K562 (cell line): Measurements from ENCODE around the gene RNF213. TPM values are rescaled to one million over a fixed set of nuclear protein-coding genes. Genes with fewer than 3 reads are reported as not detected.

Source experiments
- ATAC-seq: fragments of 200-7000 bp; cut with Tn5 transposase; 3 replicates; pipeline ENCODE4 v1.9.1; 2020; ENCODE audit warnings: moderate library complexity
- BruUV-seq: library from RNA; stranded (reverse); fragments of 400-500 nt; replicated peaks from 2 replicates; lab custom pipeline; 2021; lab: Mats Ljungman, UMichigan
- CTCF ChIA-PET: fragments of 300-600 bp; formaldehyde crosslinking; extraction: SDS; loops from one replicate; lab custom pipeline; 2021; ENCODE audit warnings: low intra/inter-chr PET ratio; lab: Yijun Ruan, JAX
- POLR2A ChIA-PET: fragments of 300-600, 350-650 bp; sonication (Branson Sonifier 250); formaldehyde crosslinking; extraction: SDS; loops from one replicate; lab custom pipeline; 2021; ENCODE audit warnings: antibody characterized with exemption, inconsistent platforms; lab: Yijun Ruan, JAX
- DNase-seq, 4 experiments: peaks; one replicate each; pipeline versions ENCODE4 v3.0.0 to v3.0.0-alpha.2; 2011 to 2018; ENCODE audit warnings: low spot score in 3 of 4, mixed read lengths in 3 of 4; ENCODE audit errors: extremely low read depth in 1 of 4
- FAIRE-seq: peaks from 2 replicates; lab custom pipeline; 2011; peaks lifted over from hg19 to GRCh38; lab: Jason Lieb, UNC
- H2AFZ ChIP-seq: 2 replicates; pipeline ENCODE4 v1.6.0; 2011; ENCODE audit warnings: low read depth, low read length, control low read depth, inconsistent platforms
- H3K27ac ChIP-seq: fragments of 200-600 bp; 3 replicates; pipeline ENCODE4 v1.8.0; 2011; ENCODE audit warnings: low read depth, mild to moderate bottlenecking, control low read depth, inconsistent platforms, low read length, moderate library complexity, mixed read lengths; ENCODE audit errors: extremely low read depth
- H3K27me3 ChIP-seq, 2 experiments: fragments of 300-600 bp in 1 of 2; 2 replicates in 1 of 2; 3 replicates in 1 of 2; pipeline versions ENCODE4 v1.6.0 to v1.8.0; 2011; ENCODE audit warnings: inconsistent platforms in 2 of 2, low read length in 2 of 2, mild to moderate bottlenecking in 1 of 2, mixed read lengths in 1 of 2, moderate library complexity in 1 of 2; ENCODE audit not compliant: control insufficient read depth in 2 of 2, insufficient read depth in 2 of 2
- H3K36me3 ChIP-seq: fragments of 300-600 bp; 3 replicates; pipeline ENCODE4 v1.8.0; 2011; ENCODE audit warnings: mild to moderate bottlenecking, low read length, inconsistent platforms; ENCODE audit not compliant: control insufficient read depth, insufficient read depth
- H3K4me1 ChIP-seq, 2 experiments: fragments of 200-600 bp in 1 of 2; replicated peaks in 1 of 2; 2 replicates in 1 of 2; 3 replicates in 1 of 2; pipeline versions ENCODE4 v1.5.1 to v1.8.0; 2011; ENCODE audit warnings: inconsistent platforms in 2 of 2, low read length in 2 of 2, mild to moderate bottlenecking in 1 of 2, mixed read lengths in 1 of 2, moderate library complexity in 1 of 2; ENCODE audit not compliant: control insufficient read depth in 2 of 2, insufficient read depth in 2 of 2
- H3K4me2 ChIP-seq: 2 replicates; pipeline ENCODE4 v1.6.1; 2011; ENCODE audit warnings: low read length, control low read depth, inconsistent platforms, mixed read lengths; ENCODE audit not compliant: insufficient read depth
- H3K4me3 ChIP-seq: fragments of 200-600 bp; sonication (generic), shearing (Covaris generic); 2 replicates; pipeline ENCODE4 v1.5.1; 2016; ENCODE audit warnings: control low read depth, inconsistent platforms
- H3K79me2 ChIP-seq: fragments of 200-600 bp; 3 replicates; pipeline ENCODE4 v1.8.0; 2011; ENCODE audit warnings: low read length, inconsistent platforms; ENCODE audit not compliant: control insufficient read depth, insufficient read depth
- H3K9ac ChIP-seq, 2 experiments: 2 replicates each; pipeline versions ENCODE4 v1.6.0 to v1.6.1; 2011; ENCODE audit warnings: low read depth in 2 of 2, low read length in 2 of 2, control low read depth in 1 of 2, inconsistent platforms in 1 of 2, mild to moderate bottlenecking in 1 of 2, mixed read lengths in 1 of 2; ENCODE audit not compliant: insufficient read depth in 1 of 2
- H3K9me1 ChIP-seq: one replicate; pipeline ENCODE4 v1.6.0; 2011; ENCODE audit warnings: inconsistent platforms, mild to moderate bottlenecking, low read length, moderate library complexity; ENCODE audit not compliant: control insufficient read depth, insufficient read depth
- H3K9me3 ChIP-seq: replicated peaks from 2 replicates; pipeline ENCODE4 v1.5.1; 2011; ENCODE audit warnings: low read depth, low read length, inconsistent platforms; ENCODE audit not compliant: control insufficient read depth, insufficient read depth
- H4K20me1 ChIP-seq: replicated peaks from 2 replicates; pipeline ENCODE4 v1.6.1; 2011; ENCODE audit warnings: low read length, inconsistent platforms, mixed read lengths; ENCODE audit not compliant: control insufficient read depth, insufficient read depth
- BCOR ChIP-seq: fragments of 450-650 bp; IDR thresholded peaks from 2 replicates; pipeline ENCODE4 v1.6.1; 2016
- CBX3 ChIP-seq, 2 experiments: IDR thresholded peaks; 1 replicate in 1 of 2; 2 replicates in 1 of 2; pipeline ENCODE4 v1.6.1; 2012; ENCODE audit warnings: inconsistent platforms in 2 of 2, low read length in 2 of 2, borderline replicate concordance in 1 of 2, control low read depth in 1 of 2
- DPF2 ChIP-seq: fragments of 450-650 bp; IDR thresholded peaks from 2 replicates; pipeline ENCODE4 v1.6.1; 2016
- EHMT2 ChIP-seq: fragments of 450-650 bp; IDR thresholded peaks from 2 replicates; pipeline ENCODE4 v1.6.1; 2018; ENCODE audit warnings: antibody characterized with exemption
- EP400 ChIP-seq: fragments of 450-650 bp; IDR thresholded peaks from 2 replicates; pipeline ENCODE4 v1.6.1; 2017; ENCODE audit warnings: antibody characterized with exemption, mild to moderate bottlenecking, moderate library complexity
- KAT8 ChIP-seq: fragments of 450-650 bp; IDR thresholded peaks from 2 replicates; pipeline ENCODE4 v1.6.1; 2016; ENCODE audit warnings: low read depth, mild to moderate bottlenecking
- KDM1A ChIP-seq, 2 experiments: fragments of 450-650 bp; IDR thresholded peaks; 2 replicates each; pipeline ENCODE4 v1.6.1; 2016; ENCODE audit warnings: mild to moderate bottlenecking in 2 of 2
- KDM5B ChIP-seq: fragments of 200-600 bp; sonication (generic); IDR thresholded peaks from 2 replicates; pipeline ENCODE4 v1.6.1; 2012; ENCODE audit warnings: low read depth, mild to moderate bottlenecking, moderate library complexity, low read length, control low read depth, inconsistent platforms; ENCODE audit not compliant: insufficient replicate concordance
- LARP7 ChIP-seq: fragments of 450-650 bp; IDR thresholded peaks from 2 replicates; pipeline ENCODE4 v1.6.1; 2016
- MCM2 ChIP-seq: fragments of 450-650 bp; IDR thresholded peaks from 2 replicates; pipeline ENCODE4 v1.6.1; 2017; ENCODE audit warnings: low read depth, mild to moderate bottlenecking
- PCBP1 ChIP-seq: fragments of 200-400 bp; formaldehyde crosslinking; IDR thresholded peaks from 2 replicates; pipeline ENCODE4 v1.6.1; 2018; ENCODE audit warnings: mild to moderate bottlenecking, low read depth, low read length; ENCODE audit not compliant: poor library complexity, severe bottlenecking
- PHF20 ChIP-seq: fragments of 450-650 bp; IDR thresholded peaks from 2 replicates; pipeline ENCODE4 v1.6.1; 2018; ENCODE audit not compliant: partially characterized antibody
- PTBP1 ChIP-seq: fragments of 200-400 bp; formaldehyde crosslinking; IDR thresholded peaks from 2 replicates; pipeline ENCODE4 v1.6.1; 2017; ENCODE audit warnings: low read depth, low read length
- PTRF ChIP-seq: fragments of 450-650 bp; IDR thresholded peaks from 2 replicates; pipeline ENCODE4 v1.6.1; 2016; ENCODE audit warnings: mild to moderate bottlenecking, missing genetic modification characterization, missing compliant biosample characterization
- RBM25 ChIP-seq: fragments of 200-400 bp; formaldehyde crosslinking; IDR thresholded peaks from 2 replicates; pipeline ENCODE4 v1.6.1; 2018; ENCODE audit warnings: low read length, low read depth, moderate library complexity; ENCODE audit not compliant: severe bottlenecking
- SMAD1 ChIP-seq: fragments of 150-350 bp; IDR thresholded peaks from 2 replicates; pipeline ENCODE4 v1.6.1; 2014; ENCODE audit warnings: low read length, low read depth; ENCODE audit not compliant: partially characterized antibody
- SMC3 ChIP-seq: conservative IDR thresholded peaks from 2 replicates; pipeline ENCODE4 v1.6.1; 2011; ENCODE audit warnings: low read depth, low read length, improper control_type of control experiment; ENCODE audit not compliant: insufficient read depth
- TAL1 ChIP-seq: fragments of 450-650 bp; IDR thresholded peaks from 2 replicates; pipeline ENCODE4 v1.6.1; 2016; ENCODE audit warnings: mild to moderate bottlenecking
- TCF7 ChIP-seq: sonication (generic); IDR thresholded peaks from 2 replicates; pipeline ENCODE4 v1.6.1; 2016; ENCODE audit warnings: antibody characterized with exemption, borderline replicate concordance
- XRCC4 ChIP-seq: IDR thresholded peaks from one replicate; pipeline ENCODE4 v1.6.1; 2011; ENCODE audit not compliant: insufficient read depth, insufficient read length; ENCODE audit errors: extremely low read depth
- ZBTB7A ChIP-seq: IDR thresholded peaks from 2 replicates; pipeline ENCODE4 v1.6.1; 2011; ENCODE audit warnings: low read depth, mild to moderate bottlenecking, low read length, moderate library complexity, borderline replicate concordance; ENCODE audit not compliant: control insufficient read depth
- ZNF133 ChIP-seq: fragments of 250-450 bp; sonication (Bioruptor Pico); IDR thresholded peaks from 2 replicates; pipeline ENCODE4 v1.4.0; 2020; ENCODE audit warnings: mild to moderate bottlenecking
- ZNF174 ChIP-seq: fragments of 250-450 bp; sonication (Bioruptor Pico); IDR thresholded peaks from 2 replicates; pipeline ENCODE4 v1.4.0; 2020; ENCODE audit warnings: mild to moderate bottlenecking
- ZNF311 ChIP-seq: fragments of 250-450 bp; sonication (Bioruptor Pico); IDR thresholded peaks from 2 replicates; pipeline ENCODE4 v1.4.0; 2020; ENCODE audit warnings: mild to moderate bottlenecking, moderate library complexity
- ZNF354B ChIP-seq: fragments of 250-450 bp; sonication (Bioruptor Pico); IDR thresholded peaks from 2 replicates; pipeline ENCODE4 v1.4.0; 2020
- WGBS: fragments of 100-300 bp; shearing (Covaris generic); methylation state at CpG from one replicate; pipeline ENCODE4 v1.1.6; 2016; ENCODE audit warnings: low coverage, mixed read lengths; ENCODE audit not compliant: insufficient coverage; ENCODE audit errors: missing lambda C conversion rate; 5-methylcytosine and 5-hydroxymethylcytosine counted together
- in situ Hi-C: fragments of 300-500 bp; cut with MboI; formaldehyde crosslinking; loops from 4 replicates; pipeline ENCODE4 v1.15.0; 2018; ENCODE audit warnings: inconsistent platforms, mixed read lengths
- intact Hi-C: fragments of 100-400 bp; cut with micrococcal nuclease; formaldehyde crosslinking; loops from 2 replicates; pipeline ENCODE4 v1.14.2; 2022
- polyA plus RNA-seq, 8 experiments: library from polyadenylated mRNA; depleted of rRNA in 4 of 8; stranded (reverse) in 5 of 8; unstranded in 3 of 8; fragments of >200 nt; fragmentation: Nextera tagmentation in 2 of 8; fragmentation: Illumina TruSeq in 1 of 8; extraction: Ambion mirVana in 2 of 8; extraction: Trizol in 1 of 8; gene quantifications; 2 replicates each; pipeline versions ENCODE4 v1.2.1 to v1.2.3, GENCODE V29; 2011 to 2014; ENCODE audit warnings: inconsistent platforms in 1 of 8, missing spikeins in 1 of 8
- total RNA-seq, 7 experiments: library from RNA; depleted of rRNA in 6 of 7; stranded (reverse); fragments of >200 nt in 6 of 7; fragmentation: Illumina TruSeq in 2 of 7; extraction: Trizol in 2 of 7; gene quantifications; 2 replicates each; pipeline versions ENCODE4 v1.2.1 to v1.2.3, GENCODE V29; 2011 to 2021; ENCODE audit warnings: low replicate concordance in 1 of 7
- TF ChIP-seq, protein P1 (sequence below): sonication (generic); formaldehyde crosslinking; IDR thresholded peaks from 2 replicates; pipeline ENCODE4 v1.8.0; 2023; ENCODE audit warnings: mild to moderate bottlenecking, missing genetic modification reagents

RNF213 gene
- total and polyA plus RNA-seq, 9 of the 15 experiments (the other 6 are each of a cell fraction or from before 2014, with no cell fraction given) = 5.3 to 33.6 (median 17.9) TPM

DNA sequence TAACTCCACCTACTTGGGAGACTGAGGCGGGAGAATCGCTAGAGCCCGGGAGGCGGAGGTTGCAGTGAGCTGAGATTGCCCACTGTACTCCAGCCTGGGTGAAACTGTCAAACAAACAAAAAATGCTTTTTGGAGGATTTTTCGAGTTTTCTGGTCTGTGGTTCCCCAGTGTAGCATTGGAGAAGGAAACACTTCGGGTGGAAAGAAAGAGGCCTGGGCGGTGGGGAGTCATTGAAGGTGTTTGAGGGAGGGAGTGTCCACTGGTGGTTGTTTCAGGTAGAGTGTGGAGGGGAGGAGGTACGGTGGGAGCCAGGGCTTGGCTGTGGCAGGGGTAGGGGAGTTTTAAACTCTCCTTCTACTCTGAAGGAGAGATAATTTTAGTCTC, 1.2 kb downstream of the RNF213 start (continued):
- TF ChIP-seq, protein P1, sequence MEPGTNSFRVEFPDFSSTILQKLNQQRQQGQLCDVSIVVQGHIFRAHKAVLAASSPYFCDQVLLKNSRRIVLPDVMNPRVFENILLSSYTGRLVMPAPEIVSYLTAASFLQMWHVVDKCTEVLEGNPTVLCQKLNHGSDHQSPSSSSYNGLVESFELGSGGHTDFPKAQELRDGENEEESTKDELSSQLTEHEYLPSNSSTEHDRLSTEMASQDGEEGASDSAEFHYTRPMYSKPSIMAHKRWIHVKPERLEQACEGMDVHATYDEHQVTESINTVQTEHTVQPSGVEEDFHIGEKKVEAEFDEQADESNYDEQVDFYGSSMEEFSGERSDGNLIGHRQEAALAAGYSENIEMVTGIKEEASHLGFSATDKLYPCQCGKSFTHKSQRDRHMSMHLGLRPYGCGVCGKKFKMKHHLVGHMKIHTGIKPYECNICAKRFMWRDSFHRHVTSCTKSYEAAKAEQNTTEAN (CRISPR knock-in tag) = no peak
- peak; percentile 71 to 87; a peak in 3 of 4 replicates for TF ChIP-seq KDM1A (IDR thresholded peaks at IDR 0.05)
- 0 out of 2 replicates have a peak, but pooled peaks have one; percentile 29 for TF ChIP-seq PTBP1
- no peak for TF ChIP-seq MCM2
- TF ChIP-seq BCOR = peak; percentile 93
- no peak for TF ChIP-seq TCF7
- no peak for TF ChIP-seq XRCC4
- peak; percentile 18; the same call in 1 of the 2 replicates for TF ChIP-seq LARP7
- peak; percentile 18; the same call in 1 of the 2 replicates for TF ChIP-seq EP400

DNA sequence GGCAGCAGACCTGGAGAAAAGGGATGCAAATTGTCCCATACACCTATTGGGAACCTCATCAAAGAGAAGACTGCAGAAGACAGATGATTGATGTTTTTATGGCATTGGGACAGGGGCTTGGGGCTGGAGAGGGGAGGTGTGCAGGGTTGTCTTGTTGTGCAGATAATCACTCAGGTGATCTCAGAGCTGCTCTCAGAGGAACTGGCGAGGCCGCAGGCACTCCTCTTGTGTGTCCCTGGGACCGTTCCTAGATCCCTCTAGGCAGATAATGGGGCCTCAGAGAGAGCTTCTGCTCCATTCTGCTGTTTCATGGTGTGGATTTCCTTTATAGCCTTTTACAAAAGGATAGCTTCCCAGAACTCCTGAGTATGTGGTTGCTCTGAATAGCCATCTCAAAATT, 1.6 kb downstream of the RNF213 start:
- Histone ChIP-seq H3K9me3 (no peaks in the 10 kb centered on the region), H2AFZ (no peak overlapping the region), H3K27ac (peak overlapping the region; percentile 84), H3K36me3 (peaks cover 16% of the 10 kb centered on the region; the same call in 2 of the 3 replicates), H3K79me2 (peaks cover 27% of the 10 kb centered on the region), H3K4me3 (peak overlapping the region; percentile 65), H3K4me1 (peaks cover 44 to 64% of the 10 kb centered on the region in 2 experiments), H3K27me3 (no peaks in the 10 kb centered on the region), H4K20me1 (no peaks in the 10 kb centered on the region), H3K4me2 (peak overlapping the region; percentile 80), H3K9me1 (no peaks in the 10 kb centered on the region), H3K9ac (peak overlapping the region; percentile 75 to 98; a peak in 3 of 4 replicates)
- peak in 2 of 4 experiments; percentile 60 to 73 for DNase-seq
- ChIA-PET POLR2A (interaction anchor here (0.5 to 1.3 kb wide), 3 partner anchors 8 to 203 kb away, joined by 3 to 6 read pairs (median 5); no protein-coding TSS in a partner anchor), CTCF (no interaction called here)
- intact Hi-C loops = no loop called here
- peak; percentile 86 for FAIRE-seq
- WGBS = 0% methylated on average over 3 of the region's 3 CpGs
- in situ Hi-C loops = no loop called here
- ATAC-seq = peak; percentile 29
- no TSS peak for BruUV-seq
- TF ChIP-seq ZNF311 (CRISPR knock-in tag) (no peak), KAT8 (no peak), PCBP1 (no peak), ZNF133 (no peak), TAL1 (no peak), DPF2 (peak; percentile 51; the same call in 1 of the 2 replicates), SMC3 (no peak), PTRF (tag) (no peak), EHMT2 (no peak), ZNF354B (CRISPR knock-in tag) (no peak), ZBTB7A (peak; percentile 4; the same call in 1 of the 2 replicates), KDM1A (IDR thresholded peaks at IDR 0.05) (no peak), RBM25 (no peak), CBX3 (IDR thresholded peaks at IDR 0.05; ENCODE audit: borderline replicate concordance in 1 of 2, low read length in 2 of 2) (no peak), KDM5B (peak; percentile 15), PHF20 (no peak), SMAD1 (no peak), ZNF174 (no peak)
